Suprapubic skin (tissue), 4 donors: ENCODE results near the gene M1AP. TPM values are rescaled to one million over a fixed set of nuclear protein-coding genes. Genes with fewer than 3 reads are reported as not detected.

Experiments used
- DNase-seq, 2 donors: peaks; one replicate each; pipeline ENCODE4 v3.0.0-alpha.2; 2019; ENCODE audit warnings: low spot score in 2 of 2
- H3K27ac ChIP-seq: fragments of 200-600 bp; sonication (generic); one replicate; pipeline ENCODE4 v1.5.1; 2019
- H3K27me3 ChIP-seq: fragments of 200-600 bp; sonication (generic); one replicate; pipeline ENCODE4 v1.5.1; 2019
- H3K36me3 ChIP-seq: fragments of 200-600 bp; sonication (generic); one replicate; pipeline ENCODE4 v1.5.1; 2019
- H3K4me1 ChIP-seq: fragments of 200-600 bp; sonication (generic); one replicate; pipeline ENCODE4 v1.5.1; 2019
- H3K4me3 ChIP-seq: fragments of 200-600 bp; sonication (generic); one replicate; pipeline ENCODE4 v1.5.1; 2019; ENCODE audit warnings: mild to moderate bottlenecking
- H3K9me3 ChIP-seq: fragments of 200-600 bp; sonication (generic); one replicate; pipeline ENCODE4 v1.5.1; 2019
- EP300 ChIP-seq: sonication (generic); formaldehyde crosslinking; IDR thresholded peaks from one replicate; pipeline ENCODE4 v1.6.1; 2017; ENCODE audit warnings: antibody characterized with exemption
- POLR2A ChIP-seq, 2 donors: fragments of 450-650 bp; IDR thresholded peaks; one replicate each; pipeline ENCODE4 v1.6.1; 2017; ENCODE audit warnings: antibody characterized with exemption in 2 of 2, mild to moderate bottlenecking in 2 of 2, moderate library complexity in 2 of 2
- POLR2AphosphoS5 ChIP-seq, 3 donors: sonication (generic); formaldehyde crosslinking; IDR thresholded peaks; one replicate each; pipeline ENCODE4 v1.6.1; 2017; ENCODE audit warnings: antibody characterized with exemption in 3 of 3
- WGBS: methylation state at CpG from one replicate; pipeline ENCODE4 v1.1.5; 2018; 5-methylcytosine and 5-hydroxymethylcytosine counted together
- total RNA-seq, 4 donors: library from RNA; depleted of rRNA; stranded (reverse); fragments of >200 nt; gene quantifications; one replicate each; pipeline ENCODE4 v1.1.0, GENCODE V29; 2016
- TF ChIP-seq, protein P1 (sequence below), 2 donors: fragments of 200-600 bp in 1 of 2; fragments of 450-650 bp in 1 of 2; sonication (generic) in 1 of 2; IDR thresholded peaks; one replicate each; pipeline ENCODE4 v1.5.1; 2016 to 2019; ENCODE audit warnings: antibody characterized with exemption in 2 of 2, mild to moderate bottlenecking in 1 of 2, moderate library complexity in 1 of 2

M1AP gene
- total RNA-seq, 4 donors from 2014 or later, result 1.1 TPM; not detected in 3

GRCh38 chr2:74578408-74578807 is 69.7 kb downstream of the M1AP start:
- TF ChIP-seq, protein P1, sequence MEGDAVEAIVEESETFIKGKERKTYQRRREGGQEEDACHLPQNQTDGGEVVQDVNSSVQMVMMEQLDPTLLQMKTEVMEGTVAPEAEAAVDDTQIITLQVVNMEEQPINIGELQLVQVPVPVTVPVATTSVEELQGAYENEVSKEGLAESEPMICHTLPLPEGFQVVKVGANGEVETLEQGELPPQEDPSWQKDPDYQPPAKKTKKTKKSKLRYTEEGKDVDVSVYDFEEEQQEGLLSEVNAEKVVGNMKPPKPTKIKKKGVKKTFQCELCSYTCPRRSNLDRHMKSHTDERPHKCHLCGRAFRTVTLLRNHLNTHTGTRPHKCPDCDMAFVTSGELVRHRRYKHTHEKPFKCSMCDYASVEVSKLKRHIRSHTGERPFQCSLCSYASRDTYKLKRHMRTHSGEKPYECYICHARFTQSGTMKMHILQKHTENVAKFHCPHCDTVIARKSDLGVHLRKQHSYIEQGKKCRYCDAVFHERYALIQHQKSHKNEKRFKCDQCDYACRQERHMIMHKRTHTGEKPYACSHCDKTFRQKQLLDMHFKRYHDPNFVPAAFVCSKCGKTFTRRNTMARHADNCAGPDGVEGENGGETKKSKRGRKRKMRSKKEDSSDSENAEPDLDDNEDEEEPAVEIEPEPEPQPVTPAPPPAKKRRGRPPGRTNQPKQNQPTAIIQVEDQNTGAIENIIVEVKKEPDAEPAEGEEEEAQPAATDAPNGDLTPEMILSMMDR (IDR thresholded peaks at IDR 0.05), result no peak
- Histone ChIP-seq H3K4me1 (peaks cover 6% of the 10 kb centered on the region), H3K9me3 (no peaks in the 10 kb centered on the region), H3K27ac (no peak overlapping the region), H3K27me3 (no peaks in the 10 kb centered on the region), H3K4me3 (no peak overlapping the region), H3K36me3 (no peaks in the 10 kb centered on the region)
- no peak for DNase-seq
- 60% methylated on average over 3 of the region's 3 CpGs for WGBS

DNA sequence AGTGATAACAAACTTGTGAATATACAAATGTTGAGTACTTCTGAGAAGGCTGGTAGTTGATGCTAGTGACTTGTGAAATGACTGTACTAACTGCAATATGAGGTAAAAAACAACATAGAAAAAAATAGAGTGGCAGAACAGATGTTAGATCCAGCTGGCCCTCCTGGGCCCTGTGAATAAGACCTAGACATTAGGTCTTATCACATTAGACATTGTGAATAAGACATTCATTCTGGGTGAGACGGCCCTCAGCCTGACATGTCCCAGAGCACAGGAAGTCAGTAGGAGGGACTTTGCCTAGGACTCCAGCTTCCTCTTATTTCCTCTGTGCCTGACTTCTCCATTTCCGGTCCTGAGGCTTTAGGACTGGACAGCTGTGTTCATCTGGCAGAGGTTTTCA is 70.7 kb downstream of the M1AP start:
- no peaks in the 10 kb centered on the region for H3K9me3 ChIP-seq
- no peak for DNase-seq
- H3K27ac ChIP-seq, result peak overlapping the region; percentile 43
- 32% methylated on average over 2 of the region's 2 CpGs for WGBS
- H3K36me3 ChIP-seq, result no peaks in the 10 kb centered on the region
- H3K27me3 ChIP-seq, result no peaks in the 10 kb centered on the region
- H3K4me3 ChIP-seq, result no peak overlapping the region
- no peak for TF ChIP-seq POLR2A (IDR thresholded peaks at IDR 0.05)
- no peak for TF ChIP-seq POLR2AphosphoS5 (IDR thresholded peaks at IDR 0.05)
- TF ChIP-seq EP300, result no peak
- TF ChIP-seq, protein P1 (IDR thresholded peaks at IDR 0.05), result no peak
- H3K4me1 ChIP-seq, result peaks cover 6% of the 10 kb centered on the region

DNA sequence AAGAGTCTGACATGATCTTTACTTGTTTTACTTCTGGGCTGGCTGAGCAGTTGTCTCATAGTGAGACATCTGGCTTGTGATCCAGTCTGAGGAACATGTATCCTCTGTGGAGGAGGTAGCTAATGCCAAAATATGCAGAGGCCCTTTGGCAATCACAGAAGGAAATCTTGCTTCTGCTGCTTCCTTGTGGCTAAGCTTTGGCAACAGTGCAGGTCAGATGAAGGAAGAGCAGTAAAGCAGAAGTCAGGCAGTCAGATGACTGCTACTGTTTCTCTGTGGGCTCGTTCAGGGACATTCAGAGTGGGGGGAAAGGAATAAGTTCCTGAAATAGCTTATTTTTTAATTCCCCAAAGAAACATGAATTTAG is 71.3 kb downstream of the M1AP start:
- DNase-seq, result no peak
- Histone ChIP-seq H3K36me3 (no peaks in the 10 kb centered on the region), H3K4me1 (peaks cover 6% of the 10 kb centered on the region), H3K9me3 (no peaks in the 10 kb centered on the region), H3K4me3 (no peak overlapping the region), H3K27me3 (no peaks in the 10 kb centered on the region), H3K27ac (peak overlapping the region; percentile 60)
- 33% methylated on average over 1 of the region's 1 CpG for WGBS
- no peak for TF ChIP-seq EP300
- TF ChIP-seq POLR2A (IDR thresholded peaks at IDR 0.05), result no peak
- peak in 2 of 3 donors; percentile 13 to 31 for TF ChIP-seq POLR2AphosphoS5 (IDR thresholded peaks at IDR 0.05)
- TF ChIP-seq, protein P1 (IDR thresholded peaks at IDR 0.05), result no peak

GRCh38 chr2:74576211-74576862 is 71.8 kb downstream of the M1AP start:
- WGBS, result 56% methylated on average over 7 of the region's 7 CpGs
- Histone ChIP-seq H3K27ac (peak overlapping the region; percentile 60), H3K27me3 (no peaks in the 10 kb centered on the region), H3K4me3 (no peak overlapping the region), H3K9me3 (no peaks in the 10 kb centered on the region), H3K36me3 (no peaks in the 10 kb centered on the region), H3K4me1 (peaks cover 6% of the 10 kb centered on the region)
- TF ChIP-seq, protein P1 (IDR thresholded peaks at IDR 0.05), result no peak
- no peak for TF ChIP-seq POLR2AphosphoS5 (IDR thresholded peaks at IDR 0.05)
- no peak for TF ChIP-seq POLR2A (IDR thresholded peaks at IDR 0.05)
- no peak for TF ChIP-seq EP300
- no peak for DNase-seq

DNA sequence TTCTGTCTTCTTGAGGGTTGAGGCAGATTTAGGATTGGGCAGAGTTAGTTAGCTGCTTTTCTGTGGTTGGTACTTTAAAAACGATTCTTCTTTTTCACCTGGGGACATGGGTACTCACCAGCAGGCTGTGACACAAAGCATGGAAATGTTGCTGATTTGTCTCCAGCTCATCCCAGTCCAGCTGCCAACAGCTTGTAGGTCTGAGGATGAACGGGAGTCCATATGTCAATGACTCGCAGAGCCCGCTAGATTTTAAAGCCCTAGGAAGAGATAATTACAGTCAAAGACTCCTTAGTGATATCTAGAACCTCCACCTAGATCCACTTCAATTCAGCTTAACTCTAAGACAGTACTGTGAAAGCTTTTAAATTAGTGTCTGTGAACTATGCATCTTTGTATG is 72.8 kb downstream of the M1AP start:
- H3K27me3 ChIP-seq, result no peaks in the 10 kb centered on the region
- WGBS, result 76% methylated on average over 4 of the region's 4 CpGs
- no peaks in the 10 kb centered on the region for H3K9me3 ChIP-seq
- DNase-seq, result no peak
- H3K4me1 ChIP-seq, result peaks cover 6% of the 10 kb centered on the region
- no peaks in the 10 kb centered on the region for H3K36me3 ChIP-seq
- H3K4me3 ChIP-seq, result no peak overlapping the region
- H3K27ac ChIP-seq, result no peak overlapping the region
- TF ChIP-seq POLR2A (IDR thresholded peaks at IDR 0.05) (no peak), POLR2AphosphoS5 (IDR thresholded peaks at IDR 0.05) (no peak), EP300 (no peak)
- TF ChIP-seq, protein P1 (IDR thresholded peaks at IDR 0.05), result no peak
